GM23248 (cell line): ENCODE results near the gene TNRC6B.

Experiments
- EZH2 ChIP-seq: fragments of 200-600 bp; sonication (generic); IDR thresholded peaks from 2 replicates; pipeline ENCODE4 v1.6.1; 2018; ENCODE audit warnings: antibody characterized with exemption, mild to moderate bottlenecking; ENCODE audit not compliant: insufficient read depth, poor library complexity, severe bottlenecking
- EZH2phosphoT487 ChIP-seq: fragments of 200-600 bp; sonication (generic); IDR thresholded peaks from 2 replicates; pipeline ENCODE4 v1.6.1; 2018; ENCODE audit warnings: antibody characterized with exemption, moderate library complexity, mild to moderate bottlenecking, low read depth; ENCODE audit not compliant: insufficient read depth

DNA sequence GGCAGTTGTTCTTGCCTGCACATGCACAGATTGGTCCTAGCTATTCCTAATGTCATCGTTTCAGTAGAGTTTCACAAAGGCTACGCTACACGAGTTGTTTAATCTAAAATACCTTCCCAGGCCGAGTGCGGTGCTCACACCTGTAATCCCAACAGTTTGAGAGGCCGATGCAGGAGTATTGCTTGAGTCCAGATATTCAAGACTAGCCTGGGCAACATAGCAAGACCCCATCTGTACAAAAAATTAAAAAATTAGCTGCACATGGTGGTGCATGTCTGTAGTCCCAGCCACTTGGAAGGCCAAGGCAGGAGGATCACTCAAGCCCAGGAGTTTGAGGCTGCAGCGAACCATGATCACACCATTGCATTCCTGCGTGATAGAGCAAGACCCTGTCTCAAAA lies 56.2 kb downstream of the TNRC6B start:
- TF ChIP-seq EZH2phosphoT487 (no peak), EZH2 (no peak)
